Testis (tissue), 2 donors: Measurements from ENCODE around the gene PHAX.

Experiments used
- POLR2A ChIP-seq: fragments of 450-650 bp; IDR thresholded peaks from one replicate; pipeline ENCODE4 v1.6.1; 2017; ENCODE audit warnings: antibody characterized with exemption, mild to moderate bottlenecking, moderate library complexity
- TF ChIP-seq, protein P1 (sequence below), 3 experiments: fragments of 450-650 bp in 2 of 3; fragments of 200-600 bp in 1 of 3; sonication (generic) in 1 of 3; IDR thresholded peaks; one replicate each; pipeline ENCODE4 v1.5.1; 2016 to 2019; ENCODE audit warnings: antibody characterized with exemption in 3 of 3, mild to moderate bottlenecking in 2 of 3, moderate library complexity in 1 of 3

GRCh38 chr5:126577415-126577814 lies 23.3 kb upstream of the PHAX start:
- no peak for TF ChIP-seq POLR2A
- TF ChIP-seq, protein P1, sequence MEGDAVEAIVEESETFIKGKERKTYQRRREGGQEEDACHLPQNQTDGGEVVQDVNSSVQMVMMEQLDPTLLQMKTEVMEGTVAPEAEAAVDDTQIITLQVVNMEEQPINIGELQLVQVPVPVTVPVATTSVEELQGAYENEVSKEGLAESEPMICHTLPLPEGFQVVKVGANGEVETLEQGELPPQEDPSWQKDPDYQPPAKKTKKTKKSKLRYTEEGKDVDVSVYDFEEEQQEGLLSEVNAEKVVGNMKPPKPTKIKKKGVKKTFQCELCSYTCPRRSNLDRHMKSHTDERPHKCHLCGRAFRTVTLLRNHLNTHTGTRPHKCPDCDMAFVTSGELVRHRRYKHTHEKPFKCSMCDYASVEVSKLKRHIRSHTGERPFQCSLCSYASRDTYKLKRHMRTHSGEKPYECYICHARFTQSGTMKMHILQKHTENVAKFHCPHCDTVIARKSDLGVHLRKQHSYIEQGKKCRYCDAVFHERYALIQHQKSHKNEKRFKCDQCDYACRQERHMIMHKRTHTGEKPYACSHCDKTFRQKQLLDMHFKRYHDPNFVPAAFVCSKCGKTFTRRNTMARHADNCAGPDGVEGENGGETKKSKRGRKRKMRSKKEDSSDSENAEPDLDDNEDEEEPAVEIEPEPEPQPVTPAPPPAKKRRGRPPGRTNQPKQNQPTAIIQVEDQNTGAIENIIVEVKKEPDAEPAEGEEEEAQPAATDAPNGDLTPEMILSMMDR (IDR thresholded peaks at IDR 0.05), result no peak
